Measurements from ENCODE around the gene CBLC.

- TF ChIP-seq, protein P1, sequence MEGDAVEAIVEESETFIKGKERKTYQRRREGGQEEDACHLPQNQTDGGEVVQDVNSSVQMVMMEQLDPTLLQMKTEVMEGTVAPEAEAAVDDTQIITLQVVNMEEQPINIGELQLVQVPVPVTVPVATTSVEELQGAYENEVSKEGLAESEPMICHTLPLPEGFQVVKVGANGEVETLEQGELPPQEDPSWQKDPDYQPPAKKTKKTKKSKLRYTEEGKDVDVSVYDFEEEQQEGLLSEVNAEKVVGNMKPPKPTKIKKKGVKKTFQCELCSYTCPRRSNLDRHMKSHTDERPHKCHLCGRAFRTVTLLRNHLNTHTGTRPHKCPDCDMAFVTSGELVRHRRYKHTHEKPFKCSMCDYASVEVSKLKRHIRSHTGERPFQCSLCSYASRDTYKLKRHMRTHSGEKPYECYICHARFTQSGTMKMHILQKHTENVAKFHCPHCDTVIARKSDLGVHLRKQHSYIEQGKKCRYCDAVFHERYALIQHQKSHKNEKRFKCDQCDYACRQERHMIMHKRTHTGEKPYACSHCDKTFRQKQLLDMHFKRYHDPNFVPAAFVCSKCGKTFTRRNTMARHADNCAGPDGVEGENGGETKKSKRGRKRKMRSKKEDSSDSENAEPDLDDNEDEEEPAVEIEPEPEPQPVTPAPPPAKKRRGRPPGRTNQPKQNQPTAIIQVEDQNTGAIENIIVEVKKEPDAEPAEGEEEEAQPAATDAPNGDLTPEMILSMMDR (IDR thresholded peaks at IDR 0.05 in 4 of 5, conservative IDR thresholded peaks at IDR 0.05 in 1 of 5) = no peak
- TF ChIP-seq POLR2A (IDR thresholded peaks at IDR 0.05) = no peak
Measured at GRCh38 chr19:44812142-44812718, 34.5 kb downstream of the CBLC start.

Data from gastrocnemius medialis (tissue), 4 donors.